Activated naive CD4-positive, alpha-beta T cell (primary cell): ENCODE results near the gene ABAT.
"Not testable (repeated sequence)": the region's sequence is repeated elsewhere in the genome, so short reads cannot be mapped to it uniquely, and the experiment has no call there.

Experiments used
- DNase-seq, 4 experiments: peaks; one replicate each; lab custom pipeline; 2025; lab: John Stamatoyannopoulos, UW

ABAT gene

GRCh38 chr16:8682551-8683259, 8.3 kb downstream of the ABAT start:
- DNase-seq, result no peak

GRCh38 chr16:8683640-8684039, 9.2 kb downstream of the ABAT start:
- DNase-seq, result no peak

- no peak for DNase-seq
Observed at GRCh38 chr16:8685617-8686016, 11.2 kb downstream of the ABAT start.

GRCh38 chr16:8686031-8686621, 11.7 kb downstream of the ABAT start:
- DNase-seq, result no peak

GRCh38 chr16:8686879-8687278, 12.5 kb downstream of the ABAT start:
- DNase-seq, result no peak

- no peak for DNase-seq
Observed at GRCh38 chr16:8689686-8690085, 15.3 kb downstream of the ABAT start.

GRCh38 chr16:8691728-8692127, 17.3 kb downstream of the ABAT start:
- DNase-seq, result no peak

GRCh38 chr16:8694795-8695728, 20.6 kb downstream of the ABAT start:
- DNase-seq, result no peak

GRCh38 chr16:8696880-8697279, 22.5 kb downstream of the ABAT start:
- DNase-seq, result no peak

- no peak for DNase-seq
Observed at GRCh38 chr16:8697965-8698364, 23.5 kb downstream of the ABAT start.

- DNase-seq, result no peak
Observed at GRCh38 chr16:8703693-8704092, 29.3 kb downstream of the ABAT start.

- DNase-seq, result no peak
Observed at GRCh38 chr16:8704098-8704497, 29.7 kb downstream of the ABAT start.

- not testable (repeated sequence) for DNase-seq
Observed at GRCh38 chr16:8705100-8705822, 30.8 kb downstream of the ABAT start.

GRCh38 chr16:8708536-8708935, 34.1 kb downstream of the ABAT start:
- DNase-seq, result no peak

- no peak for DNase-seq
Observed at GRCh38 chr16:8712589-8713361, 38.4 kb downstream of the ABAT start.

GRCh38 chr16:8713635-8714172, 39.3 kb downstream of the ABAT start:
- no peak for DNase-seq

- no peak for DNase-seq
Observed at GRCh38 chr16:8714174-8714573, 39.8 kb downstream of the ABAT start.

- no peak for DNase-seq
Observed at GRCh38 chr16:8714807-8715206, 40.4 kb downstream of the ABAT start.

GRCh38 chr16:8716052-8716451, 41.6 kb downstream of the ABAT start:
- no peak for DNase-seq

- DNase-seq, result no peak
Observed at GRCh38 chr16:8716592-8716991, 42.2 kb downstream of the ABAT start.

GRCh38 chr16:8717469-8717868, 43.1 kb downstream of the ABAT start:
- no peak for DNase-seq
